Measurements from ENCODE around the gene SSBP2.

- TF ChIP-seq CTCF (IDR thresholded peaks at IDR 0.05; ENCODE audit: insufficient read depth, low read length, poor library complexity, severe bottlenecking) (no peak), EZH2phosphoT487 (conservative IDR thresholded peaks at IDR 0.05; ENCODE audit: low read length) (no peak)
These were observed 56.2 kb downstream of the SSBP2 start for GRCh38 chr5:81694726-81695125.

Measured in SU-DHL-6 (cell line).